Measurements from ENCODE around the gene MR1.
"Not testable (repeated sequence)": the region's sequence is repeated elsewhere in the genome, so short reads cannot be mapped to it uniquely, and the experiment has no call there.

MR1 gene

DNA sequence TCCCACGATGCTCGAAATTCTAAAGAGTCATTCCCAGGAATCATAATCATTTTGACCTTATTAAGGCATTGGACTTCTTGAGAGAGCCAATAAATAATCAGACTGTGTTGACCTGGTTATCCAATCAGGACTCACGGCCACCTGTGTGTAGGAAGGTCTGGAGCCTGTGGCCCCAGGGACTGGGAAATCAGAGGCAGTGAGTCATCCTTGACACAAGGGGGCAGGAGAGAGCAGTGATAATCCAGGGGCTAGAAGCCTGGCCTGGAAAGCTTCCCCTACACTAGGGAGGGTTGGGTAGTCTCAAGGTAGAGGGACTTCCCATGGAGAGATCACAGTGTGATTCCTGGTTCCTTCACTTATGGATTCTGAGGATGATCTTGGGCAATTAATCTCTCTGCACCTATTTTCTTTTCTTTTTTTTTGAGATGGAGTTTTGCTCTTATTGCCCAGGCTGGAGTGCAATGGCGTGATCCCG is 4.7 kb downstream of the MR1 start:
- no peaks in the 10 kb centered on the region for H3K4me1 ChIP-seq (ENCODE audit: insufficient read depth, low read length)
- no peaks in the 10 kb centered on the region for H3K36me3 ChIP-seq (ENCODE audit: insufficient read depth, low read length)
- H3K27me3 ChIP-seq (ENCODE audit: insufficient read depth, low read length), result no peaks in the 10 kb centered on the region
- no peak overlapping the region for H3K4me3 ChIP-seq (ENCODE audit: low read length)
- H3K9me3 ChIP-seq (ENCODE audit: low read length), result no peaks in the 10 kb centered on the region
- no peak overlapping the region for H2AFZ ChIP-seq (ENCODE audit: low read depth, low read length)

DNA sequence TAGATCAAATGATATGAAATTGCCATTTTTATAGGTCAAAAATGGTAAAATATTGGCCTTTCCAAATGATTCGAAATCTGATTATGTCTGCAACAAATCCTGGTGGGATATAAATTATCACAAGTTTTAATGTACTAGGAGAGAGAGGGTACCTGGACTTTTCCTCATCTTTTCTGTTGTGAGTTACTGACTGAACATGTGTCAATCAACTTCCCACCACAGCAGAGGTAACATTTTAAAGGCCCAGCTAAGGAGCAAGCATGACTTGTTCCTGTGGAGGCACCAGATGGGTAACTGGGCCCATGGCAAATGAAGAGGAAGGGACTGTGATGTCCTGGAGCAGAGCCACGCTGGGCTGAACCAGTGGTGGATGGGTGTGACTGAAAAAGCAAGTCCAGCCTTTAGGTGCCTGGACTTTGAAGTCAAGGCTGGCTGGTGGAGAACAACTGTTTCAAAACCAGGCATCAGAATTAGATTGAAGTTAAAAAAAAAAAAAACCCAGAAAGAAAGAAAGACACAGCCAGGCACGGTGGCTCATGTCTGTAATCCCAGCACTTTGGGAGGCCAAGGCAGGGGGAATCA is 6.6 kb downstream of the MR1 start:
- Histone ChIP-seq H3K36me3 (ENCODE audit: insufficient read depth, low read length) (no peaks in the 10 kb centered on the region), H3K4me3 (ENCODE audit: low read length) (no peak overlapping the region), H3K4me1 (ENCODE audit: insufficient read depth, low read length) (no peaks in the 10 kb centered on the region), H3K9me3 (ENCODE audit: low read length) (no peaks in the 10 kb centered on the region), H3K27me3 (ENCODE audit: insufficient read depth, low read length) (no peaks in the 10 kb centered on the region), H2AFZ (ENCODE audit: low read depth, low read length) (no peak overlapping the region)

DNA sequence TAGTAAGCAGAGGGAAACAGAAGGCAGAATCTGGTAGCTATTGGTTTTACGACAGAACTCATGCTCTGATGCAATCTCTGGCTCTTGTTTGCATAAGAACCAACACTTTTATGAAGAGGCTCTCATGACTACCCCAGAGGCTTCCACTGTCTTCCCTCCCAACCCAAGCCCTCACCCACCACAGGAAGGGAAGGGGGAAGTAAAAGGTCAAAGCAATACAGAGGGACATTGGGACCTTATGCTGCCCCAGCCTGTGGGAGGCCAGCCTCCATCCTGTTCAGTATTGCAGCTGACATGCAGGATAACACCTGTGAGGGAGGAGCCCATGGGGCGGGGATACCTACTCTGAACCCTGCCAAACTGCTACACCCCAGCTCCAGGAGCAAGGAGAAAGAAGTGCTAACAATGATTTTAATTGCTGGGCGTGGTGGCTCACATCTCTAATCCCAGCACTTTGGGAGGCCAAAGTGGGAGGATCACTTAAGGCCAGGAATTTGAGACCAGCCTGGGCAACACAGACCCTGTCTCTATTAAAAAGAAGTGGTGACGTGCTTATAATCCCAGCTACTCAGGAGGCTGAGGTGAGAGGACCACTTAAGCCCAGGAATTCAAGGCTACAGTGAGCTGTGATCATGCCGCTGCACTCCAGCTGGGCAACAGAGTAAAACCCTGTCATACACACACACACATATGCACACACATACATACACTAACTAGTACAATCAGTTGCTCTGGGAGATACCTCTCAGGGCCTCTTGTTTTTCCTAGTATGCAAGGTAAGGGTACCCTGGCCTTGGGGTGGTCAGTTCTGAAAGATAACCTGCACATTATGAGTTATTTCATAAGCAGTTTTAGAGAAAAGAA is 9.5 kb downstream of the MR1 start:
- no peaks in the 10 kb centered on the region for H3K4me1 ChIP-seq (ENCODE audit: insufficient read depth, low read length)
- H3K27me3 ChIP-seq (ENCODE audit: insufficient read depth, low read length), result no peaks in the 10 kb centered on the region
- no peak overlapping the region for H2AFZ ChIP-seq (ENCODE audit: low read depth, low read length)
- no peak overlapping the region for H3K4me3 ChIP-seq (ENCODE audit: low read length)
- no peaks in the 10 kb centered on the region for H3K9me3 ChIP-seq (ENCODE audit: low read length)
- H3K36me3 ChIP-seq (ENCODE audit: insufficient read depth, low read length), result no peaks in the 10 kb centered on the region

DNA sequence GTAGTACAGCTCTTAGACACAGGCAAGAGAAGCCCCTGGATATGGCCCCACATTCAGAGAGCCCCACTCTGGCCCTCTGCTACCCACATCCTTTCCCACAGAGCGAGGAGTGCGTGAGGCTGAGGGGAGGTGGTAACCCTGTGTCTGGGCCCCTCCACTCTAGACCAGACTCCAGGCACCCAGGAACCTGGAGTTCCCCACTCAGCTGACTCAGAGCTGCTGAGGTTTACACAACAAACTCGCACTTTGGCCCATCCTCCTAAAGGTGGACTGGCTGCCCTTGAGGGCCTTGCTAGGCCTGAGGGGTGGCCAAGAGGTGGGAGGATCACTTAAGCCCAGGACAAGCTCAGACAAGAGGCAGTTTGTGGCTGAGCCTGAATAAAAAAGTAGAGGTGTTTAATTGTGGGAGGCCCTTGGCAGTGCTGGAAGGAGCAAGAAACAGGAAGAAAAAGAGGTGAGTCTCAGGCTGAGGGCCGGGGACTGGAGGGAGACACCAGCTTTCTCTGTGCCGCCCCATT is 10.7 kb downstream of the MR1 start:
- no peak overlapping the region for H2AFZ ChIP-seq (ENCODE audit: low read depth, low read length)

DNA sequence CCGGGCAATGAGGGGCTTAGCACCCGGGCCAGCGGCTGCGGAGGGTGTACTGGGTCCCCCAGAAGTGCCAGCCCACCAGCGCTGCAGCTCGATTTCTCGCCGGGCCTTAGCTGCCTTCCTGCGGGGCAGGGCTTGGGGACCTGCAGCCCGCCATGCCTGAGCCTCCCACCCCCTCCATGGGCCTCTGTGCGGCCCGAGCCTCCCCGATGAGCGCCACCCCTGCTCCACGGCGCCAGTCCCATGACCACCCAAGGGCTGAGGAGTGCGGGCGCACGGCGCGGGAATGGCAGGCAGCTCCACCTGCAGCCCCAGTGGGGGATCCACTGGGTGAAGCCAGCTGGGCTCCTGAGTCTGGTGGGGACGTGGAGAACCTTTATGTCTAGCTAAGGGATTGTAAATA is 12.2 kb downstream of the MR1 start:
- not testable (repeated sequence) for H3K4me3 ChIP-seq (ENCODE audit: low read length); H3K9me3 ChIP-seq (ENCODE audit: low read length); H3K27me3 ChIP-seq (ENCODE audit: insufficient read depth, low read length); H3K4me1 ChIP-seq (ENCODE audit: insufficient read depth, low read length); H2AFZ ChIP-seq (ENCODE audit: low read depth, low read length); H3K36me3 ChIP-seq (ENCODE audit: insufficient read depth, low read length)

More for the DNA sequence above, 10.7 kb downstream of the MR1 start:
- H3K27me3 ChIP-seq (ENCODE audit: insufficient read depth, low read length), result no peaks in the 10 kb centered on the region
- no peaks in the 10 kb centered on the region for H3K4me1 ChIP-seq (ENCODE audit: insufficient read depth, low read length)
- no peaks in the 10 kb centered on the region for H3K9me3 ChIP-seq (ENCODE audit: low read length)
- no peak overlapping the region for H3K4me3 ChIP-seq (ENCODE audit: low read length)
- no peaks in the 10 kb centered on the region for H3K36me3 ChIP-seq (ENCODE audit: insufficient read depth, low read length)

DNA sequence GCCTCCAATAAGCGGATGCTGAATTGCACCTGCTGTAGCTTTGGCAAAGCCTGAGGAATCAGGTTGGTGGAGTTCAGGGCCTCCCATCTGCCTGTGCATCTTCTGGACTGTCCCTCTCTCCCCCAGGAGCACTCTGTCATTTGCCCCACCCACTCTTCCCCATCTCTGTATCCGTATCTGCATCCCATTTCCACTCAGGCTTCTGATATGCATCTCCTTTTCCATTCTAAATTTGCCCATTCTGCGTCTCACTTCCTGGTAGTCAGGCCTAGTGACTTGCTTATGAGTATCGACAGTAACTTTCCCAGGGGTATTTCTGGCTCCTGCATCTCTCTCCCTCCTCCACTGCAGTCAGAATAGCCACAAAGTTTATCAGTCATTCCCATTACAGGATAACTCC is 15.6 kb downstream of the MR1 start:
- H3K9me3 ChIP-seq (ENCODE audit: low read length), result no peaks in the 10 kb centered on the region
- H3K4me3 ChIP-seq (ENCODE audit: low read length), result no peak overlapping the region
- H2AFZ ChIP-seq (ENCODE audit: low read depth, low read length), result no peak overlapping the region
- H3K4me1 ChIP-seq (ENCODE audit: insufficient read depth, low read length), result no peaks in the 10 kb centered on the region
- H3K27me3 ChIP-seq (ENCODE audit: insufficient read depth, low read length), result peaks cover 3% of the 10 kb centered on the region
- no peaks in the 10 kb centered on the region for H3K36me3 ChIP-seq (ENCODE audit: insufficient read depth, low read length)

DNA sequence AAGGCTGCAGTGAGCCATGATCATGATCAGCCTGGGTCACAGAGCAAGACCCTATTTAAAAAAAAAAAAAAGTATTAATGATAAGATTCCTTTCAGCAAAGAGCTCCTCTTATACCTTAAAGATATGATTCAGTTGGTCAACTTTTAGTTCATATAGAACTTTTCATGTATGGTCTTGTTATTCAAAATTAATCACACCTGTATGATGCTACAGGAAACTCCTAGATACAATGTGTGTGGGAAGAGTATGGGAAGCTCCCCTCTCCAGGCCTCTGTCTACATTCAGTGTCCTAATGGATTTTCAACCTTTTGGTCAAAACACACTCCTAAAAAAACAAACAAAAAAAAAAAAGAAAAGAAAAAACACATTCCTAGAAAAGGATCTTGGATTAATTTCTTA is 17.1 kb downstream of the MR1 start:
- Histone ChIP-seq H3K4me1 (ENCODE audit: insufficient read depth, low read length) (no peaks in the 10 kb centered on the region), H3K4me3 (ENCODE audit: low read length) (no peak overlapping the region), H3K9me3 (ENCODE audit: low read length) (no peaks in the 10 kb centered on the region), H3K36me3 (ENCODE audit: insufficient read depth, low read length) (no peaks in the 10 kb centered on the region), H3K27me3 (ENCODE audit: insufficient read depth, low read length) (peaks cover 3% of the 10 kb centered on the region), H2AFZ (ENCODE audit: low read depth, low read length) (no peak overlapping the region)

DNA sequence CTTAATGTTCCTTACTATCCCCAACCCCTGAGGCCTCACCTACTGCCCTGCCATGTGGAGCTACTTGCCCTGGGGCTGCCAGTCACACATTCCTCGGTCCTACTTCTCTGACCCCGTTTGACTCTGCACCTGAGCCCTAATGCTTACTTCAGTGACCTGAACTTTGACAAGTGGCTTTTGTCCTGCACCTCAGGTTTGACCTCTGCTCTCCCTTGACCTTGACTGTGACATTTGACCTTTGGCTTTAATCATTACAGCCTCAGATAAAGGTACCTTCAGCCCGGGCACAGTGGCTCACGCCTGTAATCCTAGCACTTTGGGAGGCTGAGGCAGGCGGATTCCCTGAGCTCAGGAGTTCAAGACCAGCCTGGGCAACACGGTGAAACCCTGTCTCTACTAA is 22.8 kb downstream of the MR1 start:
- Histone ChIP-seq H2AFZ (ENCODE audit: low read depth, low read length) (no peak overlapping the region), H3K36me3 (ENCODE audit: insufficient read depth, low read length) (no peaks in the 10 kb centered on the region), H3K4me3 (ENCODE audit: low read length) (no peak overlapping the region), H3K27me3 (ENCODE audit: insufficient read depth, low read length) (peaks cover 6% of the 10 kb centered on the region), H3K9me3 (ENCODE audit: low read length) (peaks cover 7% of the 10 kb centered on the region), H3K4me1 (ENCODE audit: insufficient read depth, low read length) (no peaks in the 10 kb centered on the region)

DNA sequence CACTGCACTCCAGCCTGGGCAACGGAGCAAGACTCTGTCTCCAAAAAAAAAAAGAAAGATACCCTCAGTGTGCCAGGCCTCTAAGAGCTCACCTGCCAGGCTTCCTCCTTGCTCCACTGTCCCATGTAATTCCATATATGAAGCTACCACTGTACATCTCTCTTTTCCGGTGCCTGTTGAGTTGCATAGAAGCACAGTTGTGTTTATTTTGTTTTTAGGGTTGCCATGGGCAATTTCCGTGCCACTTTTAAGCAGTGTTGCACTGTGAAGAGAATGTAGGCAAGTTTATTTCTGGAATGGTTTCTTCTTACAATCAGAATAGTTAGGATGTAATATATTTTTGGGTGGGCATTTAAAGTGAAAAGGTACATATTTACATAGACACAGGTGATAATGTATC is 23.3 kb downstream of the MR1 start:
- H2AFZ ChIP-seq (ENCODE audit: low read depth, low read length), result no peak overlapping the region

DNA sequence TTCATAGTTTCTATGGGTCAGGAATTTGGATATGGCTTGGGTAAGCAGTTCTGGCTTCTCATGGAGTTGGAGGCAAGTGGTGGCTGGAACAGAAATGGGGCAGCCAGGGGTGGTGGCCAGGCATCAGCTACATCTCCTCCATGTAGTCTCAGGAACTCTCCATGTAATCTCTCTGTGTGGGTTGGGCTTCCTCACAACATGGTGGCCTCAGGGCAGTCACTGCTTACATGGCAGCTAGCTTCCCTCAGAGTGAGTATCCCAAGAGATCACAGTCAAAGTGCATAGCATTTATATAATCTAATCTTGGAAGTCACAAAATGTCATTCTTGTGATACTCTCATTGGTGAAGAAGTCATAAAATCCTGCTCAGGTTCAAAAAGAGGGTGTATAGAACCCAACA is 25.7 kb downstream of the MR1 start:
- peaks cover 2% of the 10 kb centered on the region for H3K4me1 ChIP-seq (ENCODE audit: insufficient read depth, low read length)
- peaks cover 2% of the 10 kb centered on the region for H3K27me3 ChIP-seq (ENCODE audit: insufficient read depth, low read length)
- H3K9me3 ChIP-seq (ENCODE audit: low read length), result peaks cover 7% of the 10 kb centered on the region
- no peak overlapping the region for H3K4me3 ChIP-seq (ENCODE audit: low read length)
- no peak overlapping the region for H2AFZ ChIP-seq (ENCODE audit: low read depth, low read length)
- H3K36me3 ChIP-seq (ENCODE audit: insufficient read depth, low read length), result no peaks in the 10 kb centered on the region

More for the DNA sequence above, 23.3 kb downstream of the MR1 start:
- H3K9me3 ChIP-seq (ENCODE audit: low read length), result peaks cover 7% of the 10 kb centered on the region
- H3K4me1 ChIP-seq (ENCODE audit: insufficient read depth, low read length), result no peaks in the 10 kb centered on the region
- no peak overlapping the region for H3K4me3 ChIP-seq (ENCODE audit: low read length)
- peaks cover 6% of the 10 kb centered on the region for H3K27me3 ChIP-seq (ENCODE audit: insufficient read depth, low read length)
- no peaks in the 10 kb centered on the region for H3K36me3 ChIP-seq (ENCODE audit: insufficient read depth, low read length)

DNA sequence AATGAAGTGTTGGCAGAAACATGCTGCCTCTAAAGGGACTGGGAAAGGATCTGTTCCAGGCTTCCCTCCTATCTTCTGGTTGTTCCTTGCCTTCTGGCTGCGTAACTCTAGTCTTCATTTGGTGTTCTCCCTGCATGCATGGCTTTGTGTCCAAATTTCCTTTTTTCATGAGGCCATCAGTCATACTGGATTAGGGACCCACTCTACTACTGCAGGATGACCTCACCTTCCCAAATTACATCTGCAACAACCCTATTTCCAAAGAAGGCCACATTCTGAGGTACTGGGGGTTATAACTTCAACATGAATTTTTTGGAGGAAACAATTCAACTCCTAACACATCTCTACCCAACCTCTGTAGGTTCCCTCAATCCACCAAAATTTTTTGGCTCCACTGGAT is 26.3 kb downstream of the MR1 start:
- H3K36me3 ChIP-seq (ENCODE audit: insufficient read depth, low read length), result no peaks in the 10 kb centered on the region
- peaks cover 2% of the 10 kb centered on the region for H3K4me1 ChIP-seq (ENCODE audit: insufficient read depth, low read length)
- peaks cover 7% of the 10 kb centered on the region for H3K9me3 ChIP-seq (ENCODE audit: low read length)
- no peak overlapping the region for H2AFZ ChIP-seq (ENCODE audit: low read depth, low read length)
- no peak overlapping the region for H3K4me3 ChIP-seq (ENCODE audit: low read length)
- peaks cover 2% of the 10 kb centered on the region for H3K27me3 ChIP-seq (ENCODE audit: insufficient read depth, low read length)

DNA sequence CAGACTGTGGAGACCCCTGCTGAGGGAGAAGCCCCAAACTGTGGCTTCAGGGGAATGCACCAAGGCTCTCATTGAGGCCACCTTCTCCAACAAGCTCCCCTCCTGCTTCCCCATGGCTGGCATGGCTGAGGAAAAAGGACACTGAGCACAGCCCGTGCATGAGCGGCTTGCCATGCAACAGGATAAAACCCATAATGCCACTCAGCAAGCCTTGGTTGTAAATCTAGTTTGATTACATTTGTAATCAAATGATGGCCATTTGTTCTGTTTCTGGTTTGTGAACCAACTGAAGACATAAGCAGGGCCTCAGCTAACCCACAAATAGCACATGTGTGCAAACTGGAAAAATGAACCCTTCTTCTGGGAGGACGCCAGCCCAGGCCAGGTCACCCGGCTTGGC is 27.2 kb downstream of the MR1 start:
- not testable (repeated sequence) for H3K9me3 ChIP-seq (ENCODE audit: low read length); H3K4me1 ChIP-seq (ENCODE audit: insufficient read depth, low read length)

DNA sequence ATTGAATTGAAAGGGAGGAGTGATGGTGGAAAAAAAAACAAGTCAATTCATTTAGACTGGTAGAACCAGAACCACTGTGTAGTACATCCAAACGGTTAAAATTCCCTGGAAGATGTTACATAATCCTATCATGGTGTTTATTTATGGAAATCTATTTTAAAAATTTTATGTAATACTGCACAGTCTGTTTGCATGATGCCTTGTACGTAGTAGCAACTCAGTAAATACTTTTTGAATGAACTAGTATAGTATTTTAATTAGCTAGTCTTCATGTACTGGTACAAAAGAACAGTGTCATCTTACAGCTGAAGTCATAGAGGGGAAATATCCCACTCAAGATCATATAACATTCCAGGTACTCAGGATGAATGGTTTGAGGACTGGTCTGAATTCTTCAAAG is 27.7 kb downstream of the MR1 start:
- Histone ChIP-seq H3K36me3 (ENCODE audit: insufficient read depth, low read length) (no peaks in the 10 kb centered on the region), H2AFZ (ENCODE audit: low read depth, low read length) (no peak overlapping the region), H3K9me3 (ENCODE audit: low read length) (peaks cover 7% of the 10 kb centered on the region), H3K4me3 (ENCODE audit: low read length) (no peak overlapping the region), H3K27me3 (ENCODE audit: insufficient read depth, low read length) (peaks cover 2% of the 10 kb centered on the region), H3K4me1 (ENCODE audit: insufficient read depth, low read length) (peaks cover 2% of the 10 kb centered on the region)

More for the DNA sequence above, 27.2 kb downstream of the MR1 start:
- H2AFZ ChIP-seq (ENCODE audit: low read depth, low read length); H3K36me3 ChIP-seq (ENCODE audit: insufficient read depth, low read length); H3K27me3 ChIP-seq (ENCODE audit: insufficient read depth, low read length); H3K4me3 ChIP-seq (ENCODE audit: low read length): not testable (repeated sequence)
